Thyroid gland (tissue), 4 donors: ENCODE results near the gene NOXA1. TPM values are rescaled to one million over a fixed set of nuclear protein-coding genes. Genes with fewer than 3 reads are reported as not detected.
A peak's percentile ranks its signal among the peaks of the same experiment; 100 is the strongest.

Experiments
- DNase-seq, 2 donors: peaks; one replicate each; pipeline ENCODE4 v3.0.0-alpha.2; 2019
- H3K27ac ChIP-seq, 3 donors: fragments of 200-600 bp; sonication (generic); 1 replicate in 2 of 3; 2 replicates in 1 of 3; pipeline ENCODE4 v1.5.1; 2016 to 2019; ENCODE audit warnings: mild to moderate bottlenecking in 1 of 3, moderate library complexity in 1 of 3
- H3K27me3 ChIP-seq: fragments of 200-600 bp; sonication (generic); one replicate; pipeline ENCODE4 v1.5.1; 2019
- H3K36me3 ChIP-seq, 2 donors: fragments of 200-600 bp; sonication (generic); one replicate each; pipeline ENCODE4 v1.5.1; 2016 to 2019
- H3K4me1 ChIP-seq, 2 donors: fragments of 200-600 bp; sonication (generic); one replicate each; pipeline ENCODE4 v1.5.1; 2017 to 2019
- H3K4me3 ChIP-seq, 3 donors: fragments of 200-600 bp; sonication (generic); replicated peaks in 1 of 3; 1 replicate in 2 of 3; 2 replicates in 1 of 3; pipeline ENCODE4 v1.5.1; 2016; ENCODE audit warnings: mild to moderate bottlenecking in 1 of 3
- H3K9me3 ChIP-seq: fragments of 200-600 bp; sonication (generic); one replicate; pipeline ENCODE4 v1.5.1; 2017
- CTCF ChIP-seq, 6 experiments: fragments of 200-600 bp in 3 of 6; fragments of 450-650 bp in 3 of 6; sonication (generic) in 3 of 6; IDR thresholded peaks; one replicate each; pipeline ENCODE4 v1.5.1; 2016 to 2019; ENCODE audit warnings: antibody characterized with exemption in 6 of 6, mild to moderate bottlenecking in 2 of 6, inconsistent platforms in 1 of 6, moderate library complexity in 1 of 6
- POLR2A ChIP-seq, 2 donors: fragments of 450-650 bp; IDR thresholded peaks; one replicate each; pipeline ENCODE4 v1.6.1; 2017; ENCODE audit warnings: antibody characterized with exemption in 2 of 2, mild to moderate bottlenecking in 2 of 2, moderate library complexity in 1 of 2
- WGBS, 2 donors: methylation state at CpG; one replicate each; pipeline ENCODE4 v1.1.5; 2017; 5-methylcytosine and 5-hydroxymethylcytosine counted together
- intact Hi-C: fragments of 100-400 bp; cut with DNase I; formaldehyde crosslinking; loops from one replicate; pipeline ENCODE4 v1.15.1; 2023
- total RNA-seq, 4 donors: library from RNA; depleted of rRNA; stranded (reverse); fragments of >200 nt; gene quantifications; one replicate each; pipeline ENCODE4 v1.2.3, GENCODE V29; 2016

Gene NOXA1
- total RNA-seq, 4 donors from 2014 or later: 5.4 to 16.6 (median 10.0) TPM

DNA sequence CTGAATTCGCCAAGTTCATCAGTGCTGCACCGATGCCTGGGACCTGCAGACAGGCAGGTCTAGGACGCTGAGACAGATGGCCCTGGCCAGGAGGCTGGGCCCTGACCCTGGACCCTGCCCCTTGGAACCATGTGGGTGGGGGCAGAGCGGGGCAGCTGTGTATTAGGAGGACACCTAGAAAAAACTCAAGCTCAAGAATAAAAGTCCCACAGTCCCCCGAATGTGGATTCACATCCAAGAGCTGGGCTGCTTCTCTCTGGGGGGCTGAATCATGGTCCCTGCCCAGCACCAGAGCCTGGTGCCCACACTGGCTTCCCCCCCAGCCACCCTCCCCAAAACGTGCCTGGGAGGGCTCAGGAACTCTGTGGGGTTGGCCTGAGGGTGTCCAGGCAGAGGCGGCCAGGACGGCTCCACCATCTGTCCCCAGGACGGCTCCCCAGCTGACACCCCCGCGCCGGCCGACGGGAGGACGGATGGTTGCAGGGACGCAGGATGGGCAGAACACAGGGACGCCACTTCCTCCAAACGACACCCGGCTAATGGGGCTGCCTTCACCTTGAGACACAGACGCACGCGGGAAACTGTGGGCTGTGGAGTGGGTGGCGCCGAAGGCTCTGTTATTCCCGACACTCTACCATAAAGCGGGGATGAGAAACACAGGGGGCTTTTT is 35.2 kb upstream of the NOXA1 start:
- Histone ChIP-seq H3K4me1 (peaks cover 0 to 13% of the 10 kb centered on the region in 2 donors), H3K27me3 (no peaks in the 10 kb centered on the region), H3K27ac (peak overlapping the region; percentile 15 to 59 (median 40)), H3K9me3 (no peaks in the 10 kb centered on the region), H3K36me3 (peaks cover 0 to 4% of the 10 kb centered on the region in 2 donors), H3K4me3 (no peak overlapping the region)
- intact Hi-C loops: no loop called here
- TF ChIP-seq POLR2A (IDR thresholded peaks at IDR 0.05): no peak
- no peak for TF ChIP-seq CTCF (IDR thresholded peaks at IDR 0.05)
- DNase-seq: no peak
- 70 to 97% methylated on average over 2 to 20 of the region's 26 CpGs for WGBS, 2 donors

GRCh38 chr9:137388589-137389427 is 34.4 kb upstream of the NOXA1 start:
- TF ChIP-seq CTCF (IDR thresholded peaks at IDR 0.05) (no peak), POLR2A (IDR thresholded peaks at IDR 0.05) (no peak)
- intact Hi-C loops: no loop called here
- H3K4me3 ChIP-seq: no peak overlapping the region
- no peak overlapping the region for H3K27ac ChIP-seq
- H3K36me3 ChIP-seq: peaks cover 0 to 4% of the 10 kb centered on the region in 2 donors
- H3K9me3 ChIP-seq: no peaks in the 10 kb centered on the region
- DNase-seq: no peak
- H3K4me1 ChIP-seq: peaks cover 0 to 13% of the 10 kb centered on the region in 2 donors
- 95 to 96% methylated on average over 18 to 21 of the region's 47 CpGs for WGBS, 2 donors
- no peaks in the 10 kb centered on the region for H3K27me3 ChIP-seq

DNA sequence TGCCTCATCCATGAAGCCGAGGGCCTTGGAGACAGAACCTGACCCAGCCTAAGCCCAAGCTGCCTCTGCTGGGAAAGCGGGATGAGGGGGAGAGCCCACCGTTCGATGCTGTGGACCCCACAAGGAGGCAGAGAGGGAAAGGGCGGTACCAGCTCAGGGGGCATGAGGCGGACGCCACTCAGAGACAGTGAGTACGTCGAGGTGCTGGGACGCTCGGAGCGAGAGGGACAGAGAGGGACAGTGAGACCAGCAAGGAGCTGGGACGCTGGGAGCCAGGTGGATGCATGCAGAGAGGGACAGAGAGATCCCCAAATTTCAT is 33.8 kb upstream of the NOXA1 start:
- H3K4me3 ChIP-seq: no peak overlapping the region
- intact Hi-C loops: no loop called here

GRCh38 chr9:137390553-137391410 is 32.4 kb upstream of the NOXA1 start:
- peaks cover 0 to 4% of the 10 kb centered on the region in 2 donors for H3K36me3 ChIP-seq
- WGBS, 2 donors: 89 to 91% methylated on average over 26 to 38 of the region's 42 CpGs
- H3K9me3 ChIP-seq: no peaks in the 10 kb centered on the region
- intact Hi-C loops: no loop called here
- H3K27me3 ChIP-seq: no peaks in the 10 kb centered on the region
- H3K27ac ChIP-seq: peak overlapping the region; percentile 22 to 63 (median 61)
- H3K4me1 ChIP-seq: peaks cover 0 to 13% of the 10 kb centered on the region in 2 donors
- peak in 1 of 2 donors; percentile 10 for DNase-seq
- TF ChIP-seq POLR2A (IDR thresholded peaks at IDR 0.05) (no peak), CTCF (IDR thresholded peaks at IDR 0.05) (no peak)
- H3K4me3 ChIP-seq: no peak overlapping the region

More for the DNA sequence above, 33.8 kb upstream of the NOXA1 start:
- no peaks in the 10 kb centered on the region for H3K9me3 ChIP-seq
- peaks cover 0 to 4% of the 10 kb centered on the region in 2 donors for H3K36me3 ChIP-seq
- H3K4me1 ChIP-seq: peaks cover 0 to 13% of the 10 kb centered on the region in 2 donors
- DNase-seq: no peak
- 93 to 95% methylated on average over 13 of the region's 13 CpGs for WGBS, 2 donors
- H3K27ac ChIP-seq: no peak overlapping the region
- H3K27me3 ChIP-seq: no peaks in the 10 kb centered on the region
- no peak for TF ChIP-seq CTCF (IDR thresholded peaks at IDR 0.05)
- TF ChIP-seq POLR2A (IDR thresholded peaks at IDR 0.05): no peak
